ENCODE data around the gene HGD.

DNA sequence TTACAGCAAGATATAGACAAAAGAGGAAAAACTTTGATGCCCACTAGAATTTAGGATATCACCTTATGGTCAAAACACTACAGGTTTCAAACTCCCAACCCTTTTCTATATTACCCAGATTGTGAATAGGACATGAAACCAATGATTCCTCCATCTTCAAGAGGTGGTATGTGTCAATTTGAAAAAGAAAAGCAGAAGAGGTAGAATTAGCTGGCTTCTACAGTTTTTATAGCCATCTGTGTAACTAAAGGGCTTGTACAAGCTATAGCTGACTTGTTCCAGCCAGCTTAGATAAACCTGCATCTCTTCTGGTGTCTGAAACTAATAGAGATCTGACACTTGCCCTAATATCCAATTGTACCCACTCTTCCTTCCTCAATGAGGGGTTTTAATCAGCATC lies 24.9 kb upstream of the HGD start:
- no peak for TF ChIP-seq EZH2 (IDR thresholded peaks at IDR 0.05; ENCODE audit: low read length, missing control alignments)
- TF ChIP-seq, protein P1, sequence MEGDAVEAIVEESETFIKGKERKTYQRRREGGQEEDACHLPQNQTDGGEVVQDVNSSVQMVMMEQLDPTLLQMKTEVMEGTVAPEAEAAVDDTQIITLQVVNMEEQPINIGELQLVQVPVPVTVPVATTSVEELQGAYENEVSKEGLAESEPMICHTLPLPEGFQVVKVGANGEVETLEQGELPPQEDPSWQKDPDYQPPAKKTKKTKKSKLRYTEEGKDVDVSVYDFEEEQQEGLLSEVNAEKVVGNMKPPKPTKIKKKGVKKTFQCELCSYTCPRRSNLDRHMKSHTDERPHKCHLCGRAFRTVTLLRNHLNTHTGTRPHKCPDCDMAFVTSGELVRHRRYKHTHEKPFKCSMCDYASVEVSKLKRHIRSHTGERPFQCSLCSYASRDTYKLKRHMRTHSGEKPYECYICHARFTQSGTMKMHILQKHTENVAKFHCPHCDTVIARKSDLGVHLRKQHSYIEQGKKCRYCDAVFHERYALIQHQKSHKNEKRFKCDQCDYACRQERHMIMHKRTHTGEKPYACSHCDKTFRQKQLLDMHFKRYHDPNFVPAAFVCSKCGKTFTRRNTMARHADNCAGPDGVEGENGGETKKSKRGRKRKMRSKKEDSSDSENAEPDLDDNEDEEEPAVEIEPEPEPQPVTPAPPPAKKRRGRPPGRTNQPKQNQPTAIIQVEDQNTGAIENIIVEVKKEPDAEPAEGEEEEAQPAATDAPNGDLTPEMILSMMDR (conservative IDR thresholded peaks at IDR 0.05 in 1 of 2, IDR thresholded peaks at IDR 0.05 in 1 of 2; ENCODE audit: low read depth in 1 of 2, low read length in 2 of 2): no peak

Measured in fibroblast of lung (primary cell).